ENCODE data around the gene IRF2BP2.

- no peak for TF ChIP-seq CTCF (IDR thresholded peaks at IDR 0.05; ENCODE audit: low read length)
- no peak for TF ChIP-seq EZH2 (optimal IDR thresholded peaks at IDR 0.05; ENCODE audit: low read depth, low read length)
- no peak for TF ChIP-seq EZH2phosphoT487 (IDR thresholded peaks at IDR 0.05; ENCODE audit: low read length)
Measured at GRCh38 chr1:234565132-234565531, 44.8 kb downstream of the IRF2BP2 start.
